ENCODE results near the gene CPD. TPM values are rescaled to one million over a fixed set of nuclear protein-coding genes. Genes with fewer than 3 reads are reported as not detected.

CPD gene
- polyA plus RNA-seq, 1 of the 3 experiments (the other 2 are of a cell fraction): 12.5 TPM

DNA sequence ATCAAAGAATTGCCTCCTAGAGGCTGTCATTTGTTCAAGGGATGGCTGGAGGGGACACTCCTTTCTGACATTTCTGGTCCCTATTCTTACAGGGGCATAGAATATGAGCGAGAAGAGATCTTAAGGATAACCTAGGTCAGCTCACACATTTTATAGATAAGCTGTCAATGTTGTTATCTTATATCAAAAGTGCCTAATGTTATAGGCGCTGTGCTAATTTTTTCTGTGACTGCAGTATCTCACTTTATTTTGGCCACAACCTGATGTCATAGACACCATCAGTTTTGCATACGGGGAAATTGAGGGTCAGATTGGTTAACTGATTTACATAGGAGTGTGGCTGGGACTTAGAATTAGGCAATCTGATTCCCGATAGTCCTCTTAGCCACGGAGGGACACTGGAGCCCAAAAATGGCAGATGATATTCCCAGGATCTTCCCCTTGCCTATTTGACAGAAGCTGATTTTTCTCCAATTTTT is 1.2 kb downstream of the CPD start:
- CTCF ChIA-PET: interaction anchor here (0.7 to 1.6 kb wide), 6 partner anchors 10 to 255 kb away, joined by 3 to 5 read pairs (median 3); no protein-coding TSS in a partner anchor
- Histone ChIP-seq H3K79me2 (ENCODE audit: insufficient read depth) (peaks cover 58% of the 10 kb centered on the region), H3K4me3 (ENCODE audit: low read depth in 2 of 2, low read length in 1 of 2) (peak overlapping the region; percentile 70 to 95), H4K20me1 (ENCODE audit: insufficient read depth) (peaks cover 23% of the 10 kb centered on the region; the same call in 1 of the 2 replicates), H3K9me2 (no peaks in the 10 kb centered on the region), H3K36me3 (replicated peaks in 1 of 2; ENCODE audit: control insufficient read depth in 1 of 2, insufficient read depth in 2 of 2, low read length in 1 of 2) (peaks cover 1 to 2% of the 10 kb centered on the region in 2 experiments), H2AFZ (ENCODE audit: low read depth) (0 out of 2 replicates have a peak overlapping the region, but pooled peaks have one; percentile 5), H3K27ac (ENCODE audit: low read depth in 2 of 2, low read length in 1 of 2) (no peak overlapping the region), H3K9ac (peak overlapping the region; percentile 80), H3K9me3 (no peaks in the 10 kb centered on the region), H3F3A (replicated peaks; ENCODE audit: insufficient read depth) (no peaks in the 10 kb centered on the region), H3K27me3 (ENCODE audit: insufficient read depth) (no peaks in the 10 kb centered on the region), H3K4me2 (peak overlapping the region; percentile 92), H3K4me1 (ENCODE audit: control insufficient read depth in 1 of 2, insufficient read depth in 2 of 2, low read depth in 1 of 2, low read length in 1 of 2) (peaks cover 5 to 21% of the 10 kb centered on the region in 2 experiments; a peak in 3 of 4 replicates)
- POLR2A ChIA-PET: interaction anchor here (0.5 to 1.4 kb wide), 2 partner anchors 15 to 25 kb away, joined by 4 read pairs; no protein-coding TSS in a partner anchor
- 16% methylated on average over 5 of the region's 5 CpGs for WGBS (ENCODE audit: low lambda C conversion rate)
- no peak for DNase-seq
- TF ChIP-seq, protein P1, sequence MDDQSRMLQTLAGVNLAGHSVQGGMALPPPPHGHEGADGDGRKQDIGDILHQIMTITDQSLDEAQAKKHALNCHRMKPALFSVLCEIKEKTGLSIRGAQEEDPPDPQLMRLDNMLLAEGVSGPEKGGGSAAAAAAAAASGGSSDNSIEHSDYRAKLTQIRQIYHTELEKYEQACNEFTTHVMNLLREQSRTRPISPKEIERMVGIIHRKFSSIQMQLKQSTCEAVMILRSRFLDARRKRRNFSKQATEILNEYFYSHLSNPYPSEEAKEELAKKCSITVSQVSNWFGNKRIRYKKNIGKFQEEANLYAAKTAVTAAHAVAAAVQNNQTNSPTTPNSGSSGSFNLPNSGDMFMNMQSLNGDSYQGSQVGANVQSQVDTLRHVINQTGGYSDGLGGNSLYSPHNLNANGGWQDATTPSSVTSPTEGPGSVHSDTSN (IDR thresholded peaks at IDR 0.05): no peak
- TF ChIP-seq NFIC (IDR thresholded peaks at IDR 0.05; ENCODE audit: borderline replicate concordance) (no peak), YY1 (IDR thresholded peaks at IDR 0.05; ENCODE audit: low read depth) (no peak), GATA2 (CRISPR knock-in tag; IDR thresholded peaks at IDR 0.05) (no peak; the same call in 1 of the 2 replicates), NRF1 (IDR thresholded peaks at IDR 0.05; ENCODE audit: low read depth, low read length) (no peak), RFX5 (IDR thresholded peaks at IDR 0.05; ENCODE audit: low read length) (no peak), MXI1 (IDR thresholded peaks at IDR 0.05; ENCODE audit: low read depth, low read length) (no peak)
- TF ChIP-seq, protein P2, sequence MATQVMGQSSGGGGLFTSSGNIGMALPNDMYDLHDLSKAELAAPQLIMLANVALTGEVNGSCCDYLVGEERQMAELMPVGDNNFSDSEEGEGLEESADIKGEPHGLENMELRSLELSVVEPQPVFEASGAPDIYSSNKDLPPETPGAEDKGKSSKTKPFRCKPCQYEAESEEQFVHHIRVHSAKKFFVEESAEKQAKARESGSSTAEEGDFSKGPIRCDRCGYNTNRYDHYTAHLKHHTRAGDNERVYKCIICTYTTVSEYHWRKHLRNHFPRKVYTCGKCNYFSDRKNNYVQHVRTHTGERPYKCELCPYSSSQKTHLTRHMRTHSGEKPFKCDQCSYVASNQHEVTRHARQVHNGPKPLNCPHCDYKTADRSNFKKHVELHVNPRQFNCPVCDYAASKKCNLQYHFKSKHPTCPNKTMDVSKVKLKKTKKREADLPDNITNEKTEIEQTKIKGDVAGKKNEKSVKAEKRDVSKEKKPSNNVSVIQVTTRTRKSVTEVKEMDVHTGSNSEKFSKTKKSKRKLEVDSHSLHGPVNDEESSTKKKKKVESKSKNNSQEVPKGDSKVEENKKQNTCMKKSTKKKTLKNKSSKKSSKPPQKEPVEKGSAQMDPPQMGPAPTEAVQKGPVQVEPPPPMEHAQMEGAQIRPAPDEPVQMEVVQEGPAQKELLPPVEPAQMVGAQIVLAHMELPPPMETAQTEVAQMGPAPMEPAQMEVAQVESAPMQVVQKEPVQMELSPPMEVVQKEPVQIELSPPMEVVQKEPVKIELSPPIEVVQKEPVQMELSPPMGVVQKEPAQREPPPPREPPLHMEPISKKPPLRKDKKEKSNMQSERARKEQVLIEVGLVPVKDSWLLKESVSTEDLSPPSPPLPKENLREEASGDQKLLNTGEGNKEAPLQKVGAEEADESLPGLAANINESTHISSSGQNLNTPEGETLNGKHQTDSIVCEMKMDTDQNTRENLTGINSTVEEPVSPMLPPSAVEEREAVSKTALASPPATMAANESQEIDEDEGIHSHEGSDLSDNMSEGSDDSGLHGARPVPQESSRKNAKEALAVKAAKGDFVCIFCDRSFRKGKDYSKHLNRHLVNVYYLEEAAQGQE (IDR thresholded peaks at IDR 0.05; ENCODE audit: low read depth, low read length): no peak
- TF ChIP-seq, protein P3, sequence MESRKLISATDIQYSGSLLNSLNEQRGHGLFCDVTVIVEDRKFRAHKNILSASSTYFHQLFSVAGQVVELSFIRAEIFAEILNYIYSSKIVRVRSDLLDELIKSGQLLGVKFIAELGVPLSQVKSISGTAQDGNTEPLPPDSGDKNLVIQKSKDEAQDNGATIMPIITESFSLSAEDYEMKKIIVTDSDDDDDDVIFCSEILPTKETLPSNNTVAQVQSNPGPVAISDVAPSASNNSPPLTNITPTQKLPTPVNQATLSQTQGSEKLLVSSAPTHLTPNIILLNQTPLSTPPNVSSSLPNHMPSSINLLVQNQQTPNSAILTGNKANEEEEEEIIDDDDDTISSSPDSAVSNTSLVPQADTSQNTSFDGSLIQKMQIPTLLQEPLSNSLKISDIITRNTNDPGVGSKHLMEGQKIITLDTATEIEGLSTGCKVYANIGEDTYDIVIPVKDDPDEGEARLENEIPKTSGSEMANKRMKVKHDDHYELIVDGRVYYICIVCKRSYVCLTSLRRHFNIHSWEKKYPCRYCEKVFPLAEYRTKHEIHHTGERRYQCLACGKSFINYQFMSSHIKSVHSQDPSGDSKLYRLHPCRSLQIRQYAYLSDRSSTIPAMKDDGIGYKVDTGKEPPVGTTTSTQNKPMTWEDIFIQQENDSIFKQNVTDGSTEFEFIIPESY (IDR thresholded peaks at IDR 0.05; ENCODE audit: borderline replicate concordance, low read depth): no peak
